K562 (cell line): ENCODE data around the gene SMIM7.

ENCODE experiments used
- CC2D1A ChIP-seq: fragments of 450-650 bp; IDR thresholded peaks from 2 replicates; pipeline ENCODE4 v1.6.1; 2017; ENCODE audit warnings: mild to moderate bottlenecking
- DNMT1 ChIP-seq: fragments of 450-650 bp; IDR thresholded peaks from 2 replicates; pipeline ENCODE4 v1.6.1; 2016; ENCODE audit warnings: antibody characterized with exemption, mild to moderate bottlenecking
- MXI1 ChIP-seq: IDR thresholded peaks from 2 replicates; pipeline ENCODE4 v1.6.1; 2011; ENCODE audit warnings: low read depth, mild to moderate bottlenecking, improper control_type of control experiment, low read length
- ZKSCAN1 ChIP-seq: fragments of 150-350 bp; IDR thresholded peaks from 2 replicates; pipeline ENCODE4 v1.6.1; 2016; ENCODE audit warnings: low read depth, low read length
- TF ChIP-seq, protein P1 (sequence below): sonication (generic); formaldehyde crosslinking; IDR thresholded peaks from 2 replicates; pipeline ENCODE4 v1.8.0; 2022; ENCODE audit warnings: missing genetic modification reagents, mild to moderate bottlenecking, borderline replicate concordance

DNA sequence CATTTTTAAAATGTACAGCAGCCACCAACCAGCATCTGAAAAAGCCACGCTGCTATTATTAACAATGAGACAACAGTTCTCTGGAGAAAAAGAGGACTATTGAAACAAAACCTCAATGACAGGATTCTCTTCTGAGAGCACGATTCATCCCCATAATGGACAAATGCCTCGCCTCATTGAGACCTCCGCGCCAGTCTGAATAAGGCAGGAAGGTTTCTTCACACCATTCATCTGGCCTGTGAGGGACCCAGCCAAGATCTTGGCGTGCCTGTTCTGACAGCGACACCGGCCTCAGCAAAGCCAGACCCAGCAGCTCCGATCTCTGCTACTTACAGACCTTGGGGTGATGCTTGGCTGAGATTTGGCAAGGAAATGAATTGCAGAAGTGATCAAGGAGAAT lies 14.8 kb downstream of the SMIM7 start:
- TF ChIP-seq, protein P1, sequence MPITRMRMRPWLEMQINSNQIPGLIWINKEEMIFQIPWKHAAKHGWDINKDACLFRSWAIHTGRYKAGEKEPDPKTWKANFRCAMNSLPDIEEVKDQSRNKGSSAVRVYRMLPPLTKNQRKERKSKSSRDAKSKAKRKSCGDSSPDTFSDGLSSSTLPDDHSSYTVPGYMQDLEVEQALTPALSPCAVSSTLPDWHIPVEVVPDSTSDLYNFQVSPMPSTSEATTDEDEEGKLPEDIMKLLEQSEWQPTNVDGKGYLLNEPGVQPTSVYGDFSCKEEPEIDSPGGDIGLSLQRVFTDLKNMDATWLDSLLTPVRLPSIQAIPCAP (CRISPR knock-in tag), result no peak
- TF ChIP-seq ZKSCAN1, result no peak
- TF ChIP-seq MXI1, result no peak
- no peak for TF ChIP-seq DNMT1
- TF ChIP-seq CC2D1A, result no peak
